ENCODE data around the gene KIRREL3.

KIRREL3 gene

DNA sequence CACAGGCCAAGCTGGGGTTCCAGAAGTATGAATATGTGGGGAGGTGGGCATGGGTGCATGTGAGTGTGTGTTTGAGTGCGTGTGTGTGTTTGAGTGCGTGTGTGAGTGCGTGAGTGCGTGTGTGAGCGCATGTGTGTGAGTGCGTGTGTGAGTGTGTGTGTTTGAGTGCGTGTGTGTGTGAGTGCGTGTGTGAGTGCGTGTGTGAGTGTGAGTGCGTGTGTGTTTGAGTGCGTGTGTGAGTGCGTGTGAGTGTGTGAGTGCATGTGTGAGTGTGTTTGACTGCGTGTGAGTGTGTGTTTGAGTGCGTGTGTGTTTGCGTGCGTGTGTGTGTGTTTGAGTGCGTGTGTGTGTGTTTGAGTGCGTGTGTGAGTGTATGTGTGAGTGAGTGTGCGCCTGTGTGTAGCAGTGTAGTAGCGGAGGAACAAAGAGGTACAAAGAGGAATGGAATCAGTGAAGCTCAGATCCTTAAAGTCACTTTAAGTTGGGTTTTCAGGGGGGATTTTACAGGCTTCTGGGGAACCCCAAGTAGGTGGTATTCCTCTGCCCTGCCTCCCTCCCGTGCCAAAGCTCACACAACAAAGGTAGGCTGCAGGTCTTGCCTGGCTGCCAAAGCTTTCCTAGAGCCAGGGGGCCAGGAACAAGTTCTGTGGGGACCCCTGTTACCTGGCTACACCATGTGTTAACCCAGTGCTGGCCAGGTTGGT lies 137.1 kb downstream of the KIRREL3 start:
- no peak overlapping the region for H3K27ac ChIP-seq
- TF ChIP-seq, protein P1, sequence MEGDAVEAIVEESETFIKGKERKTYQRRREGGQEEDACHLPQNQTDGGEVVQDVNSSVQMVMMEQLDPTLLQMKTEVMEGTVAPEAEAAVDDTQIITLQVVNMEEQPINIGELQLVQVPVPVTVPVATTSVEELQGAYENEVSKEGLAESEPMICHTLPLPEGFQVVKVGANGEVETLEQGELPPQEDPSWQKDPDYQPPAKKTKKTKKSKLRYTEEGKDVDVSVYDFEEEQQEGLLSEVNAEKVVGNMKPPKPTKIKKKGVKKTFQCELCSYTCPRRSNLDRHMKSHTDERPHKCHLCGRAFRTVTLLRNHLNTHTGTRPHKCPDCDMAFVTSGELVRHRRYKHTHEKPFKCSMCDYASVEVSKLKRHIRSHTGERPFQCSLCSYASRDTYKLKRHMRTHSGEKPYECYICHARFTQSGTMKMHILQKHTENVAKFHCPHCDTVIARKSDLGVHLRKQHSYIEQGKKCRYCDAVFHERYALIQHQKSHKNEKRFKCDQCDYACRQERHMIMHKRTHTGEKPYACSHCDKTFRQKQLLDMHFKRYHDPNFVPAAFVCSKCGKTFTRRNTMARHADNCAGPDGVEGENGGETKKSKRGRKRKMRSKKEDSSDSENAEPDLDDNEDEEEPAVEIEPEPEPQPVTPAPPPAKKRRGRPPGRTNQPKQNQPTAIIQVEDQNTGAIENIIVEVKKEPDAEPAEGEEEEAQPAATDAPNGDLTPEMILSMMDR (conservative IDR thresholded peaks at IDR 0.05; ENCODE audit: low read depth, low read length) = peak; percentile 15; the same call in 1 of the 2 replicates
- H3K4me2 ChIP-seq = 0 out of 2 replicates have a peak overlapping the region, but pooled peaks have one; percentile 25

DNA sequence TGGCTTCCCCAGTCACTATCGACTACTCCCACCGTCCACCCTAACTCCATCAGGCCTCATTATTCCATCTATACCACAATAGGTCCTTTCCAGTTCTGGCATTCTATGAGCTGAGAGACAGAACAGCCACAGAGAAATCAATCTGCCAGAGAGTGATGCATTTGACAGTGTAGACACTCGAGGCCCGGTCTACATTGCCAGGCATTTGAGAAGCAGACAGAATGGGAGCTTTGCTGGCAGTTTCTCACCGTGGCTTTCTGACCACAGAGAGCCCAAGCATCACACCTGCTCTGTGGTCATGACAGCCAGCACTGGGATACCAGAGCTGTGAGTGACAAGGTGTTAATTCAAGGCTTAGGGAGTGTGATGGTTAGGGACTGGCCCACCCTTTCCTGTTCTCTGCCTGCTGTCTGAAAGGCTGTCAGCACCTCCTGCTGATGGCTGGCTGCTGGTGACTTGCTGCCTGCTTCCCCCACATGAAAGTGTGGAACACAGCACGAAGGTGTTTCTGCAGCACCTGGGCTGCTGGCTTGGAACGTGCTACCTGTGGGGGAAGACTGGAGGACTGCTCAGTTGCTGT lies 137.8 kb downstream of the KIRREL3 start:
- H2AFZ ChIP-seq (ENCODE audit: low read depth) = no peak overlapping the region
- H3K36me3 ChIP-seq (ENCODE audit: insufficient read depth) = no peaks in the 10 kb centered on the region
- peaks cover 14% of the 10 kb centered on the region for H3K4me1 ChIP-seq (ENCODE audit: low read depth, poor library complexity, severe bottlenecking)
- no peaks in the 10 kb centered on the region for H4K20me1 ChIP-seq (ENCODE audit: insufficient read depth)
- H3K79me2 ChIP-seq (ENCODE audit: insufficient read depth, low read depth) = no peaks in the 10 kb centered on the region
- H3K27me3 ChIP-seq (ENCODE audit: insufficient read depth, low read depth) = no peaks in the 10 kb centered on the region
- peak overlapping the region; percentile 35; the same call in 1 of the 2 replicates for H3K27ac ChIP-seq
- no peak overlapping the region for H3K9ac ChIP-seq
- H3K4me3 ChIP-seq (IDR thresholded peaks at IDR 0.05; ENCODE audit: insufficient read depth, low read depth, low read length) = no peak overlapping the region
- H3K4me2 ChIP-seq = peak overlapping the region; percentile 25; the same call in 1 of the 2 replicates
- TF ChIP-seq, protein P1 (conservative IDR thresholded peaks at IDR 0.05; ENCODE audit: low read depth, low read length) = peak; percentile 55

More for the DNA sequence above, 137.1 kb downstream of the KIRREL3 start:
- no peaks in the 10 kb centered on the region for H3K79me2 ChIP-seq (ENCODE audit: insufficient read depth, low read depth)
- no peaks in the 10 kb centered on the region for H4K20me1 ChIP-seq (ENCODE audit: insufficient read depth)
- no peak overlapping the region for H2AFZ ChIP-seq (ENCODE audit: low read depth)
- H3K36me3 ChIP-seq (ENCODE audit: insufficient read depth) = no peaks in the 10 kb centered on the region
- H3K4me3 ChIP-seq (IDR thresholded peaks at IDR 0.05; ENCODE audit: insufficient read depth, low read depth, low read length) = no peak overlapping the region
- H3K4me1 ChIP-seq (ENCODE audit: low read depth, poor library complexity, severe bottlenecking) = peaks cover 14% of the 10 kb centered on the region
- H3K27me3 ChIP-seq (ENCODE audit: insufficient read depth, low read depth) = no peaks in the 10 kb centered on the region
- H3K9ac ChIP-seq = no peak overlapping the region

DNA sequence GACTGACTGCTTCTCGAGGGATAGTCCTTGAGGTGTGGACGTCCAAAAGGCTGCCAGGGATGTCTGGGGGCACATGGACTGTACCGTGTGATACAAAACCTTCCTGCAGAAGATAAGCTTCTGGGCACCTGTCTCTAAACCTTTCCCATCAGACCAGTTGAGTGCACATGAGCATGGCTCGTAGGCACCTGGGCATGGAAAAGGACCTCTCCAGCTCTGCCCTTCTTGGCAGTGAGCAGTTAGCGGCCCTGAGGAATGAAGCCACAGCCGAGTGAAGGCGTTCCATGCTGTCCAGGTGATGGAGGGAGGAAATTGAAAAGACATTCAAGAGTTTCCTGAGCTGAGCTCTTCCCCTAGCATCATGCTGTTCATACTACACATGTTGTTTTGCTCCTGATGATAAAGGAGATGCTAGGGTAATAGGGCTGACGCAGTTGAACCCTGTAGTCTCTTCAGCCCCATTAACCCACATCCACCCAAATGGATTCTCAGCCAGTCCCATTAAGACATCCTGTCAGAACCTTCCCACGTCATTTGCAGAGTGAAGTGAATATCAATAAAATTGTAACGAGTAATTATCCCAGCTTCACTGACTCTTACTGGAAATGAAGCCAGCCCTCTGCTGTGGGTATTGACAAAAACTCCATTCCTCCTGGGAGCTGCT lies 138.6 kb downstream of the KIRREL3 start:
- no peaks in the 10 kb centered on the region for H4K20me1 ChIP-seq (ENCODE audit: insufficient read depth)
- H3K4me3 ChIP-seq (IDR thresholded peaks at IDR 0.05; ENCODE audit: insufficient read depth, low read depth, low read length) = no peak overlapping the region
- peak overlapping the region; percentile 35; the same call in 1 of the 2 replicates for H3K27ac ChIP-seq
- H3K79me2 ChIP-seq (ENCODE audit: insufficient read depth, low read depth) = no peaks in the 10 kb centered on the region
- no peaks in the 10 kb centered on the region for H3K36me3 ChIP-seq (ENCODE audit: insufficient read depth)
- H3K4me2 ChIP-seq = peak overlapping the region; percentile 25; the same call in 1 of the 2 replicates
- no peak overlapping the region for H3K9ac ChIP-seq
- H2AFZ ChIP-seq (ENCODE audit: low read depth) = no peak overlapping the region
- H3K4me1 ChIP-seq (ENCODE audit: low read depth, poor library complexity, severe bottlenecking) = peaks cover 14% of the 10 kb centered on the region
- H3K27me3 ChIP-seq (ENCODE audit: insufficient read depth, low read depth) = no peaks in the 10 kb centered on the region
- TF ChIP-seq, protein P1 (conservative IDR thresholded peaks at IDR 0.05; ENCODE audit: low read depth, low read length) = no peak

DNA sequence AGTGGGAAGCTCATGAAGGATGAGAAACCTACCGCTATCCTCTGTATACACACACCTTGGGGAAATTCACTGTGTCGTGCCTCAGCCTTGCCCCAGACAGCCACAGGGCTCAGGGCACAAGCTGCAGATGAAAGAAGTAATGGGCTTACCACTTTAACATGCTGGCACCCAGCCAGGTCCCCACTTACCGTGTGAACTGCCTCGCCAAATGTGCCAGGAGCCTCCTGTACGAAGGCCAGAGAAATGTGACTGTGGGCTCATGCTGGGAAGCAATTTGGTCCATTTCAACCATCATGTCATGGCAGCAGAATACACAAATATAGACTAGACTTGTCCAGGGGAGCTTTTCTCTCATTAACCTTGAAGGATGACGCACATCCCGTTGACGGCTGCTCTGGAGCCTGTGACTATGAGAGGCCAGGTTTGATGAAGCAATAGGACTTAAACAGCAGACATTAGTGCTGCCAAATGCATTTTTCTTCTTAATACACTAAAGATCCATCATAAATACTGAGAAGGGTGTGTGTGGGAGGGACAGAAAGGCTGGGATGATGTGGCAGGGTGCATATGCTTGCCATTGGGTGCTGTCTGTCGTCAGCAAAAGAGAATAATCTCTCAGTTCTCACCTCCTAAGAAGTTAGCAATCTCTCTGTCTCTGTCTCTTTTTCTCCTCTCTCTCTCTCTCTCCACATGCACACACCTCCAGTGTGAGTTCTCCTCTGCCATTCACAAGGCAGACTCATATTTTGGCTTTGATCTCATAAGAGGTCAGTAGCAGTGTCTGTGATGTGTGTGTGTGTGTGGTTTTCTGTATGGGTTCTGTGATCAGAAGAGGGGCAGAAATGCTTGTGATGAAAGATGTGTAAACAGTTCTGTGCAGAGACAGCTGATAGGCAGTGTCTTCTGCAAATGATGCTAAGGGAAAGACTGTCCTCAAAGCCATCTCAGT lies 142.4 kb downstream of the KIRREL3 start:
- no peaks in the 10 kb centered on the region for H3K27me3 ChIP-seq (ENCODE audit: insufficient read depth, low read depth)
- H3K27ac ChIP-seq = no peak overlapping the region
- no peak overlapping the region for H3K4me2 ChIP-seq
- TF ChIP-seq, protein P1 (conservative IDR thresholded peaks at IDR 0.05; ENCODE audit: low read depth, low read length) = no peak
- no peaks in the 10 kb centered on the region for H4K20me1 ChIP-seq (ENCODE audit: insufficient read depth)
- no peak overlapping the region for H3K9ac ChIP-seq
- H3K4me3 ChIP-seq (IDR thresholded peaks at IDR 0.05; ENCODE audit: insufficient read depth, low read depth, low read length) = no peak overlapping the region
- peaks cover 13% of the 10 kb centered on the region for H3K4me1 ChIP-seq (ENCODE audit: low read depth, poor library complexity, severe bottlenecking)
- H3K79me2 ChIP-seq (ENCODE audit: insufficient read depth, low read depth) = no peaks in the 10 kb centered on the region
- H2AFZ ChIP-seq (ENCODE audit: low read depth) = no peak overlapping the region
- H3K36me3 ChIP-seq (ENCODE audit: insufficient read depth) = no peaks in the 10 kb centered on the region
